Brain microvascular endothelial cell (primary cell): ENCODE data around the gene DLG1.

Source experiments
- DNase-seq: peaks from one replicate; pipeline ENCODE4 v3.0.0-alpha.2; 2020
- H3K27ac ChIP-seq: fragments of 250-450 bp; sonication (Bioruptor Pico); 2 replicates; pipeline ENCODE4 v1.5.1; 2020; ENCODE audit warnings: mild to moderate bottlenecking, moderate library complexity
- H3K27me3 ChIP-seq: fragments of 250-450 bp; sonication (Bioruptor Pico); replicated peaks from 2 replicates; pipeline ENCODE4 v1.5.1; 2020; ENCODE audit warnings: mild to moderate bottlenecking
- H3K36me3 ChIP-seq: fragments of 250-450 bp; sonication (Bioruptor Pico); replicated peaks from 2 replicates; pipeline ENCODE4 v1.5.1; 2020; ENCODE audit warnings: mild to moderate bottlenecking
- H3K4me3 ChIP-seq: 2 replicates; pipeline ENCODE4 v1.5.1; 2011; ENCODE audit warnings: low read depth, mild to moderate bottlenecking, control low read depth, low read length, moderate library complexity
- CTCF ChIP-seq: IDR thresholded peaks from 2 replicates; pipeline ENCODE4 v1.5.1; 2011; ENCODE audit warnings: low read depth, mild to moderate bottlenecking, moderate library complexity, low read length, control low read depth, inconsistent platforms; ENCODE audit errors: missing control alignments
- in situ Hi-C: cut with HindIII; loops from 2 replicates; pipeline ENCODE4 v1.10.0; 2017; ENCODE audit warnings: low sequenced_read_pairs, low pct_ligation_motif_present

DLG1 gene

GRCh38 chr3:197260491-197261163 is 37.8 kb downstream of the DLG1 start:
- Histone ChIP-seq H3K27me3 (no peaks in the 10 kb centered on the region), H3K4me3 (no peak overlapping the region), H3K36me3 (peaks cover 26% of the 10 kb centered on the region), H3K27ac (no peak overlapping the region)
- in situ Hi-C loops = no loop called here
- no peak for TF ChIP-seq CTCF
- no peak for DNase-seq

- in situ Hi-C loops = no loop called here
Measured at GRCh38 chr3:197259096-197259495, 39.3 kb downstream of the DLG1 start.

GRCh38 chr3:197258168-197258755 is 40.1 kb downstream of the DLG1 start:
- Histone ChIP-seq H3K27ac (no peak overlapping the region), H3K27me3 (no peaks in the 10 kb centered on the region), H3K4me3 (no peak overlapping the region), H3K36me3 (peaks cover 19% of the 10 kb centered on the region)
- in situ Hi-C loops = no loop called here
- DNase-seq = no peak
- TF ChIP-seq CTCF = no peak

More at GRCh38 chr3:197259096-197259495, 39.3 kb downstream of the DLG1 start:
- peaks cover 21% of the 10 kb centered on the region for H3K36me3 ChIP-seq
- H3K27ac ChIP-seq = no peak overlapping the region
- no peak overlapping the region for H3K4me3 ChIP-seq
- DNase-seq = no peak
- TF ChIP-seq CTCF = no peak
- no peaks in the 10 kb centered on the region for H3K27me3 ChIP-seq

DNA sequence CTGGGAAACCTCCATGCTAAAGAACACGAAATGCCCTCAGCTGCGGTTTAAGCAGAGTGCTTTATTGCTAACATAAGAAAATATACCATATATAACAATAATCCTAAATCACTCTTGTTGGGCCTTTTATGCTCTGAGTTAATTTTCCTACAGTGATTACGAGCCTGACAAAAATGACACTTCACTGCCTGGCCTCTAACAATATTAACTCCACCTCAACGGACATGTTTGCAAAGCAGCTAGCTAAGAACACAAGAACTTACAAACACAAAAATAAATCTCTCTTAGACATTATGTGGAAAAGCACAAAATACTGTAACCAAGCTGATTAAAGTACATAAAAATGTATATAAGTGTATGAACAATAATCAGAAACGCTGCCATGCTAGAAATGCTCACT is 40.7 kb downstream of the DLG1 start:
- Histone ChIP-seq H3K27ac (no peak overlapping the region), H3K27me3 (no peaks in the 10 kb centered on the region), H3K36me3 (peaks cover 14% of the 10 kb centered on the region), H3K4me3 (no peak overlapping the region)
- in situ Hi-C loops = no loop called here
- TF ChIP-seq CTCF = no peak
- DNase-seq = no peak

DNA sequence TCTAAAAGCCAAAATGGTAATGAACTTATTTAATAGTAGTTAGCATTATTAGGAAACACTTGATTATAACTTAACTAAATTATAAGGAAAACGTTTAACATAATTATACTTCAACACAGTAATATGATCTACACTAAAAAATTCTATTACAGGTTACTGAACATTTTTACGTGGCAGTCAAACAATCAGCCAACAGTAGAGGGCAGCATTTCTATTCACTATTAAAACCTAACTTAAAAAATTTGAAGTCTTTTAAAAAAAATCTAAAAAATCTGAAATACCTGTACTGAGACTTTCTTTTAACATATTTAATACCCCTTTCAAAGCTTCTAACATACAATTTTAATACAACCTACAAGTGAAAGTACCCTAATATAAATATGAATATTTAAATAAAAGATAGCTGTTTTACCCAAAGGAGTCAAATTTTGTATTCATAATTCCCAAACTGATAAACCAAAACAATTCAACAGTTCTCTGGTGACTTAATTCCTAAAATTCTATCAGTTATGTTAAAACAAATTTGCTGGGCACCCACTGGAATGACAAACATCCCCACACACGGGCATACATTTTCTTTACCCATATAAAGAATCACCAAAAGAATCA is 41.5 kb downstream of the DLG1 start:
- peak; percentile 48 for TF ChIP-seq CTCF
- H3K27me3 ChIP-seq = no peaks in the 10 kb centered on the region
- H3K27ac ChIP-seq = no peak overlapping the region
- in situ Hi-C loops = no loop called here
- H3K4me3 ChIP-seq = no peak overlapping the region
- DNase-seq = peak; percentile 45
- H3K36me3 ChIP-seq = peaks cover 17% of the 10 kb centered on the region
